Gastrocnemius medialis (tissue), 4 donors: Measurements from ENCODE around the gene LUZP2.

Experiments used
- POLR2A ChIP-seq, 2 donors: fragments of 450-650 bp; IDR thresholded peaks; one replicate each; pipeline ENCODE4 v1.6.1; 2017; ENCODE audit warnings: antibody characterized with exemption in 2 of 2, mild to moderate bottlenecking in 2 of 2, moderate library complexity in 2 of 2
- TF ChIP-seq, protein P1 (sequence below), 5 experiments: fragments of 450-650 bp in 3 of 5; fragments of 200-600 bp in 2 of 5; sonication (generic) in 2 of 5; IDR thresholded peaks in 4 of 5; conservative IDR thresholded peaks in 1 of 5; 1 replicate in 4 of 5; 2 replicates in 1 of 5; pipeline ENCODE4 v1.5.1; 2016 to 2019; ENCODE audit warnings: antibody characterized with exemption in 5 of 5, mild to moderate bottlenecking in 3 of 5, moderate library complexity in 3 of 5

DNA sequence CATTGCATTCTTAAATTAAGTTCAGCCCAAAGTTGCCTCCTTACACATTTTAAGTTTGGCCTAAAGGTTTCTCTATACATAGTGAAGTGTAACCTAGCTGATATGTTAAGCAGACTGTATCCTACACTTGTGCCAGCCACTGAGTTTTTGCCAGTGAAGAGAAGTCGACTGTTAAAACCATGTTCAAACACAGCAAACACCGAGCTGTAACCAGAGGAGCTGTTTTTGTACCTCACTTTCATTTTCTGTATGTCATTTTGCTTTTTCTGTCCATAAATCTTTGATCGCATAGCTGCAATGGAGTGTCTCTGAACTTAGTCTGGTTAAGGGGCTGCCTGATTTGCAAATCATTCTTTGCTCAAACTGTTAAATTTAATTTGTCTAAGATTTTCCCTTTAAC, 403.7 kb downstream of the LUZP2 start:
- TF ChIP-seq, protein P1, sequence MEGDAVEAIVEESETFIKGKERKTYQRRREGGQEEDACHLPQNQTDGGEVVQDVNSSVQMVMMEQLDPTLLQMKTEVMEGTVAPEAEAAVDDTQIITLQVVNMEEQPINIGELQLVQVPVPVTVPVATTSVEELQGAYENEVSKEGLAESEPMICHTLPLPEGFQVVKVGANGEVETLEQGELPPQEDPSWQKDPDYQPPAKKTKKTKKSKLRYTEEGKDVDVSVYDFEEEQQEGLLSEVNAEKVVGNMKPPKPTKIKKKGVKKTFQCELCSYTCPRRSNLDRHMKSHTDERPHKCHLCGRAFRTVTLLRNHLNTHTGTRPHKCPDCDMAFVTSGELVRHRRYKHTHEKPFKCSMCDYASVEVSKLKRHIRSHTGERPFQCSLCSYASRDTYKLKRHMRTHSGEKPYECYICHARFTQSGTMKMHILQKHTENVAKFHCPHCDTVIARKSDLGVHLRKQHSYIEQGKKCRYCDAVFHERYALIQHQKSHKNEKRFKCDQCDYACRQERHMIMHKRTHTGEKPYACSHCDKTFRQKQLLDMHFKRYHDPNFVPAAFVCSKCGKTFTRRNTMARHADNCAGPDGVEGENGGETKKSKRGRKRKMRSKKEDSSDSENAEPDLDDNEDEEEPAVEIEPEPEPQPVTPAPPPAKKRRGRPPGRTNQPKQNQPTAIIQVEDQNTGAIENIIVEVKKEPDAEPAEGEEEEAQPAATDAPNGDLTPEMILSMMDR (IDR thresholded peaks at IDR 0.05 in 4 of 5, conservative IDR thresholded peaks at IDR 0.05 in 1 of 5) = no peak
- no peak for TF ChIP-seq POLR2A (IDR thresholded peaks at IDR 0.05)
